ENCODE results near the gene MBD2. TPM values are rescaled to one million over a fixed set of nuclear protein-coding genes. Genes with fewer than 3 reads are reported as not detected.

MBD2 gene
- total RNA-seq, 3 donors from 2014 or later, result 83.3 to 108 (median 106) TPM

DNA sequence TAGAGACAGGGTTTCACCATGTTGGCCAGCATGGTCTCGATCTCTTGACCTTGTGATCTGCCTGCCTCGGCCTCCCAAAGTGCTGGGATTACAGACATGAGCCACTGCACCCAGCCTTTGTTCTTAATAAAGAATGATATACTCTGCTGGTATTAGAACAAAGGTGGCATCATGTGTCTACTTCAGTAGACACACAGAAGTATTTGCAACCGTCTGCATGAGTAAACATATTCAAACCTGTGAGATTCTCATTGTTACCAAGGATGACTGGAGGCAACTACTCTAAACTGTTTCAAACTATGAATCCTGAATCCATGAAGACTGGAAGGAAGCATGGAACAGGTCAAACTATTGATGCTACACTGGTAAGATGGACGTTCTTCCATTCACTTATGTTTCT lies 32.1 kb downstream of the MBD2 start:
- no peak for TF ChIP-seq CTCF (IDR thresholded peaks at IDR 0.05)
- Histone ChIP-seq H3K4me1 (ENCODE audit: low read depth) (peaks cover 7% of the 10 kb centered on the region), H3K36me3 (ENCODE audit: low read depth) (no peaks in the 10 kb centered on the region), H3K4me3 (no peak overlapping the region), H3K9me3 (no peaks in the 10 kb centered on the region)
- DNase-seq, result no peak
- ATAC-seq, result no peak
- intact Hi-C loops (cut with DNase I, micrococcal nuclease), result no loop called here

GRCh38 chr18:54191352-54191751 lies 33.1 kb downstream of the MBD2 start:
- no peak for TF ChIP-seq CTCF (IDR thresholded peaks at IDR 0.05)
- Histone ChIP-seq H3K36me3 (ENCODE audit: low read depth) (no peaks in the 10 kb centered on the region), H3K4me1 (ENCODE audit: low read depth) (peaks cover 12% of the 10 kb centered on the region), H3K4me3 (no peak overlapping the region), H3K9me3 (no peaks in the 10 kb centered on the region)
- intact Hi-C loops (cut with DNase I, micrococcal nuclease), result no loop called here
- ATAC-seq (no peak), DNase-seq (no peak)

DNA sequence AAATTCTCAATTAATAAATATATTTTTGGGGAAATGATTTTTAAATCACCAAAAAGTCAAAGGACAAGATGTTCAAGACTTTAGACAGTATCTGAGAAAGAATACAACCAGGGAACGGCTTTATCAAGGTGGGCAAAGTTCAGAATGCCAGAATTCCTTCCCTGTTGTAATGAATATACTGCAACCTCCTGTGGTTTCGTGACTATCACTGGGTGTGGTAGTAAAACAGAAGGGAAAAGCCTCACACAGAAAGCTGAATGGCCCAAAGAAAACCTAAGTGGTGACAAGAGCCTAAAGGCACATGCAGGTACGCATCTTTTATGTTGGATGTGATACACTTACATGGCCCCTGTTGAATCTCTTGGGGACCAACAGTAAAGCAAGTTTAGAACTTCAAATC lies 37.1 kb downstream of the MBD2 start:
- H3K36me3 ChIP-seq (ENCODE audit: low read depth), result no peaks in the 10 kb centered on the region
- intact Hi-C loops (cut with DNase I, micrococcal nuclease), result no loop called here

DNA sequence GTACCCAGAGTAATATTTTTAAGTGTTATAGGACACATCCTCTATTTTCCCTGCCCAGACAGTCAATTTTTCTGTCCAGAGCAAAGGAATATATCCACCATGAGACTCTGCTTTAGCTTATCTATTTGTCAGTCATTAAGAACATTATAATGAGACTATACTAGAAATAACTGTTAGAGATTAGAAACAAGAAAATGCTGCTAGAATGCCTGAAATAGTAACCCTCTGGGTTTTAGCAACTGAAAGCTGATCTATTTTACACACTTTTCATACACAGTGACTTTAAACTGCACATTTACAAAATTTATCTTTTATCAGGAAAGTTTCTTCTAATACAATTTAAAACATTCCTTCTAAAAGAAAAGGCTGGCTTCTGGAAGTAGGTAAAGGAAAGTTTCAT lies 39.6 kb downstream of the MBD2 start:
- DNase-seq (no peak), ATAC-seq (no peak)
- H3K36me3 ChIP-seq (ENCODE audit: low read depth), result no peaks in the 10 kb centered on the region
- no peak for TF ChIP-seq CTCF (IDR thresholded peaks at IDR 0.05)
- no peak overlapping the region for H3K4me3 ChIP-seq
- intact Hi-C loops (cut with DNase I, micrococcal nuclease), result no loop called here
- H3K9me3 ChIP-seq, result no peaks in the 10 kb centered on the region
- peaks cover 12% of the 10 kb centered on the region for H3K4me1 ChIP-seq (ENCODE audit: low read depth)

More for the DNA sequence above, 37.1 kb downstream of the MBD2 start:
- no peak for TF ChIP-seq CTCF (IDR thresholded peaks at IDR 0.05)
- H3K4me3 ChIP-seq, result no peak overlapping the region
- H3K4me1 ChIP-seq (ENCODE audit: low read depth), result peaks cover 12% of the 10 kb centered on the region
- ATAC-seq (peak; percentile 90), DNase-seq (peak in 1 of 3 donors; percentile 38)
- H3K9me3 ChIP-seq, result no peaks in the 10 kb centered on the region

- ATAC-seq, result no peak
- intact Hi-C loops (cut with DNase I, micrococcal nuclease), result no loop called here
- Histone ChIP-seq H3K9me3 (no peaks in the 10 kb centered on the region), H3K36me3 (ENCODE audit: low read depth) (no peaks in the 10 kb centered on the region), H3K4me3 (no peak overlapping the region), H3K4me1 (ENCODE audit: low read depth) (peaks cover 12% of the 10 kb centered on the region)
- TF ChIP-seq CTCF (IDR thresholded peaks at IDR 0.05), result no peak
- DNase-seq, result no peak
These were observed 41.1 kb downstream of the MBD2 start for GRCh38 chr18:54183390-54183789.
